Measurements from ENCODE around the gene DPF3.

The DPF3 gene

GRCh38 chr14:72863216-72864006, 30.5 kb downstream of the DPF3 start:
- peaks cover 0 to 6% (median 0%) of the 10 kb centered on the region in 3 experiments for H3K27me3 ChIP-seq (ENCODE audit: control insufficient read depth in 3 of 3, insufficient read depth in 3 of 3, low read depth in 1 of 3, low read length in 3 of 3)
- H3K27ac ChIP-seq (replicated peaks; ENCODE audit: low read length) = no peak overlapping the region
- no peaks in the 10 kb centered on the region for H3K36me3 ChIP-seq (replicated peaks in 1 of 2; ENCODE audit: control insufficient read depth in 2 of 2, insufficient read depth in 2 of 2, low read length in 2 of 2)
- H3K79me1 ChIP-seq (ENCODE audit: low read depth, low read length) = no peaks in the 10 kb centered on the region
- no peak overlapping the region for H4K91ac ChIP-seq (ENCODE audit: low read depth, low read length, poor library complexity)
- H2BK15ac ChIP-seq (ENCODE audit: low read length) = no peak overlapping the region
- no peak overlapping the region for H3K9ac ChIP-seq (ENCODE audit: low read depth, low read length, poor library complexity)
- H2BK120ac ChIP-seq (ENCODE audit: low read depth, low read length) = no peak overlapping the region
- H3K4me2 ChIP-seq (ENCODE audit: insufficient read depth, low read length, poor library complexity, severe bottlenecking) = no peak overlapping the region
- no peaks in the 10 kb centered on the region for H3K9me3 ChIP-seq (replicated peaks in 1 of 2; ENCODE audit: control insufficient read depth in 2 of 2, insufficient read depth in 1 of 2, low read depth in 1 of 2, low read length in 2 of 2)
- no peak overlapping the region for H2AK5ac ChIP-seq (ENCODE audit: low read depth, low read length)
- no peak overlapping the region for H3K4ac ChIP-seq (ENCODE audit: low read length)
- H3K4me3 ChIP-seq (ENCODE audit: low read length in 2 of 2) = no peak overlapping the region
- no peak overlapping the region for H2AFZ ChIP-seq (ENCODE audit: low read length)
- H4K8ac ChIP-seq (ENCODE audit: low read depth, low read length) = no peak overlapping the region
- H3K4me1 ChIP-seq (ENCODE audit: control insufficient read depth in 2 of 2, insufficient read depth in 1 of 2, low read depth in 1 of 2, low read length in 2 of 2) = no peaks in the 10 kb centered on the region
- H3K14ac ChIP-seq (ENCODE audit: low read length) = no peak overlapping the region
- H2BK5ac ChIP-seq (ENCODE audit: low read length) = no peak overlapping the region
- no CpG with 5 or more reads among the region's 7 CpGs for WGBS, 2 donors (ENCODE audit: extremely low coverage in 2 of 2, insufficient read length in 2 of 2, insufficient replicate concordance in 1 of 2)
- H3K18ac ChIP-seq (ENCODE audit: low read length) = no peak overlapping the region
- no peak for DNase-seq (ENCODE audit: low spot score)
- no peak overlapping the region for H3K23ac ChIP-seq (ENCODE audit: low read depth, low read length, poor library complexity)
- H2BK12ac ChIP-seq (ENCODE audit: low read length) = no peak overlapping the region

GRCh38 chr14:72856530-72857266, 37.2 kb downstream of the DPF3 start:
- no peaks in the 10 kb centered on the region for H3K36me3 ChIP-seq (replicated peaks in 1 of 2; ENCODE audit: control insufficient read depth in 2 of 2, insufficient read depth in 2 of 2, low read length in 2 of 2)
- H3K14ac ChIP-seq (ENCODE audit: low read length) = peak overlapping the region; percentile 12
- peak overlapping the region; percentile 5 for H2BK5ac ChIP-seq (ENCODE audit: low read length)
- no peaks in the 10 kb centered on the region for H3K27me3 ChIP-seq (ENCODE audit: control insufficient read depth in 3 of 3, insufficient read depth in 3 of 3, low read depth in 1 of 3, low read length in 3 of 3)
- no peaks in the 10 kb centered on the region for H3K79me1 ChIP-seq (ENCODE audit: low read depth, low read length)
- no peak for DNase-seq (ENCODE audit: low spot score)
- no peak overlapping the region for H2BK120ac ChIP-seq (ENCODE audit: low read depth, low read length)
- no peaks in the 10 kb centered on the region for H3K4me1 ChIP-seq (ENCODE audit: control insufficient read depth in 2 of 2, insufficient read depth in 1 of 2, low read depth in 1 of 2, low read length in 2 of 2)
- no peaks in the 10 kb centered on the region for H3K9me3 ChIP-seq (replicated peaks in 1 of 2; ENCODE audit: control insufficient read depth in 2 of 2, insufficient read depth in 1 of 2, low read depth in 1 of 2, low read length in 2 of 2)
- H3K9ac ChIP-seq (ENCODE audit: low read depth, low read length, poor library complexity) = no peak overlapping the region
- H2AFZ ChIP-seq (ENCODE audit: low read length) = no peak overlapping the region
- H3K4me3 ChIP-seq (ENCODE audit: low read length in 2 of 2) = no peak overlapping the region
- no peak overlapping the region for H2BK12ac ChIP-seq (ENCODE audit: low read length)
- H4K91ac ChIP-seq (ENCODE audit: low read depth, low read length, poor library complexity) = no peak overlapping the region
- H2AK5ac ChIP-seq (ENCODE audit: low read depth, low read length) = no peak overlapping the region
- H3K4ac ChIP-seq (ENCODE audit: low read length) = no peak overlapping the region
- H3K27ac ChIP-seq (replicated peaks; ENCODE audit: low read length) = no peak overlapping the region
- no peak overlapping the region for H3K4me2 ChIP-seq (ENCODE audit: insufficient read depth, low read length, poor library complexity, severe bottlenecking)
- no peak overlapping the region for H4K8ac ChIP-seq (ENCODE audit: low read depth, low read length)
- peak overlapping the region; percentile 47 for H3K23ac ChIP-seq (ENCODE audit: low read depth, low read length, poor library complexity)
- peak overlapping the region; percentile 77 for H3K18ac ChIP-seq (ENCODE audit: low read length)
- no peak overlapping the region for H2BK15ac ChIP-seq (ENCODE audit: low read length)
- WGBS, 2 donors (ENCODE audit: extremely low coverage in 2 of 2, insufficient read length in 2 of 2, insufficient replicate concordance in 1 of 2) = no CpG with 5 or more reads among the region's 12 CpGs

- Histone ChIP-seq H3K23ac (ENCODE audit: low read depth, low read length, poor library complexity) (no peak overlapping the region), H3K4me3 (ENCODE audit: low read length in 2 of 2) (no peak overlapping the region), H2BK5ac (ENCODE audit: low read length) (no peak overlapping the region), H2BK120ac (ENCODE audit: low read depth, low read length) (no peak overlapping the region), H2AFZ (ENCODE audit: low read length) (no peak overlapping the region), H2BK12ac (ENCODE audit: low read length) (no peak overlapping the region), H3K79me1 (ENCODE audit: low read depth, low read length) (no peaks in the 10 kb centered on the region), H3K27ac (replicated peaks; ENCODE audit: low read length) (no peak overlapping the region), H3K14ac (ENCODE audit: low read length) (no peak overlapping the region), H2BK15ac (ENCODE audit: low read length) (no peak overlapping the region), H3K9me3 (replicated peaks in 1 of 2; ENCODE audit: control insufficient read depth in 2 of 2, insufficient read depth in 1 of 2, low read depth in 1 of 2, low read length in 2 of 2) (no peaks in the 10 kb centered on the region), H2AK5ac (ENCODE audit: low read depth, low read length) (no peak overlapping the region), H3K36me3 (replicated peaks in 1 of 2; ENCODE audit: control insufficient read depth in 2 of 2, insufficient read depth in 2 of 2, low read length in 2 of 2) (no peaks in the 10 kb centered on the region), H4K91ac (ENCODE audit: low read depth, low read length, poor library complexity) (no peak overlapping the region), H3K4me2 (ENCODE audit: insufficient read depth, low read length, poor library complexity, severe bottlenecking) (no peak overlapping the region), H3K18ac (ENCODE audit: low read length) (no peak overlapping the region), H3K4ac (ENCODE audit: low read length) (no peak overlapping the region), H3K27me3 (ENCODE audit: control insufficient read depth in 3 of 3, insufficient read depth in 3 of 3, low read depth in 1 of 3, low read length in 3 of 3) (no peaks in the 10 kb centered on the region), H3K4me1 (ENCODE audit: control insufficient read depth in 2 of 2, insufficient read depth in 1 of 2, low read depth in 1 of 2, low read length in 2 of 2) (no peaks in the 10 kb centered on the region), H4K8ac (ENCODE audit: low read depth, low read length) (no peak overlapping the region), H3K9ac (ENCODE audit: low read depth, low read length, poor library complexity) (no peak overlapping the region)
- no peak for DNase-seq (ENCODE audit: low spot score)
- WGBS, 2 donors (ENCODE audit: extremely low coverage in 2 of 2, insufficient read length in 2 of 2, insufficient replicate concordance in 1 of 2) = no CpG with 5 or more reads among the region's 1 CpG
These were observed 38.0 kb downstream of the DPF3 start for GRCh38 chr14:72855913-72856312.

- H3K27ac ChIP-seq (replicated peaks; ENCODE audit: low read length) = no peak overlapping the region
- H2BK120ac ChIP-seq (ENCODE audit: low read depth, low read length) = no peak overlapping the region
- H4K91ac ChIP-seq (ENCODE audit: low read depth, low read length, poor library complexity) = no peak overlapping the region
- no peaks in the 10 kb centered on the region for H3K27me3 ChIP-seq (ENCODE audit: control insufficient read depth in 3 of 3, insufficient read depth in 3 of 3, low read depth in 1 of 3, low read length in 3 of 3)
- H2BK15ac ChIP-seq (ENCODE audit: low read length) = no peak overlapping the region
- H3K4me1 ChIP-seq (ENCODE audit: control insufficient read depth in 2 of 2, insufficient read depth in 1 of 2, low read depth in 1 of 2, low read length in 2 of 2) = no peaks in the 10 kb centered on the region
- H2AFZ ChIP-seq (ENCODE audit: low read length) = no peak overlapping the region
- H3K9ac ChIP-seq (ENCODE audit: low read depth, low read length, poor library complexity) = no peak overlapping the region
- no peak overlapping the region for H2BK12ac ChIP-seq (ENCODE audit: low read length)
- no peak overlapping the region for H3K4me2 ChIP-seq (ENCODE audit: insufficient read depth, low read length, poor library complexity, severe bottlenecking)
- H3K79me1 ChIP-seq (ENCODE audit: low read depth, low read length) = no peaks in the 10 kb centered on the region
- H2AK5ac ChIP-seq (ENCODE audit: low read depth, low read length) = no peak overlapping the region
- H3K23ac ChIP-seq (ENCODE audit: low read depth, low read length, poor library complexity) = no peak overlapping the region
- H3K14ac ChIP-seq (ENCODE audit: low read length) = no peak overlapping the region
- WGBS, 2 donors (ENCODE audit: extremely low coverage in 2 of 2, insufficient read length in 2 of 2, insufficient replicate concordance in 1 of 2) = no CpG with 5 or more reads among the region's 10 CpGs
- no peak overlapping the region for H2BK5ac ChIP-seq (ENCODE audit: low read length)
- H3K18ac ChIP-seq (ENCODE audit: low read length) = no peak overlapping the region
- no peak overlapping the region for H3K4ac ChIP-seq (ENCODE audit: low read length)
- no peaks in the 10 kb centered on the region for H3K9me3 ChIP-seq (replicated peaks in 1 of 2; ENCODE audit: control insufficient read depth in 2 of 2, insufficient read depth in 1 of 2, low read depth in 1 of 2, low read length in 2 of 2)
- H3K4me3 ChIP-seq (ENCODE audit: low read length in 2 of 2) = no peak overlapping the region
- H4K8ac ChIP-seq (ENCODE audit: low read depth, low read length) = no peak overlapping the region
- no peak for DNase-seq (ENCODE audit: low spot score)
- no peaks in the 10 kb centered on the region for H3K36me3 ChIP-seq (replicated peaks in 1 of 2; ENCODE audit: control insufficient read depth in 2 of 2, insufficient read depth in 2 of 2, low read length in 2 of 2)
These were observed 41.7 kb downstream of the DPF3 start for GRCh38 chr14:72852194-72852593.

Measured in neuronal stem cell (in vitro differentiated cells).